Measurements from ENCODE around the gene CAPN12. TPM values are rescaled to one million over a fixed set of nuclear protein-coding genes. Genes with fewer than 3 reads are reported as not detected.

CAPN12 gene
- total RNA-seq, 1 experiment from 2014 or later: 43.9 TPM

DNA sequence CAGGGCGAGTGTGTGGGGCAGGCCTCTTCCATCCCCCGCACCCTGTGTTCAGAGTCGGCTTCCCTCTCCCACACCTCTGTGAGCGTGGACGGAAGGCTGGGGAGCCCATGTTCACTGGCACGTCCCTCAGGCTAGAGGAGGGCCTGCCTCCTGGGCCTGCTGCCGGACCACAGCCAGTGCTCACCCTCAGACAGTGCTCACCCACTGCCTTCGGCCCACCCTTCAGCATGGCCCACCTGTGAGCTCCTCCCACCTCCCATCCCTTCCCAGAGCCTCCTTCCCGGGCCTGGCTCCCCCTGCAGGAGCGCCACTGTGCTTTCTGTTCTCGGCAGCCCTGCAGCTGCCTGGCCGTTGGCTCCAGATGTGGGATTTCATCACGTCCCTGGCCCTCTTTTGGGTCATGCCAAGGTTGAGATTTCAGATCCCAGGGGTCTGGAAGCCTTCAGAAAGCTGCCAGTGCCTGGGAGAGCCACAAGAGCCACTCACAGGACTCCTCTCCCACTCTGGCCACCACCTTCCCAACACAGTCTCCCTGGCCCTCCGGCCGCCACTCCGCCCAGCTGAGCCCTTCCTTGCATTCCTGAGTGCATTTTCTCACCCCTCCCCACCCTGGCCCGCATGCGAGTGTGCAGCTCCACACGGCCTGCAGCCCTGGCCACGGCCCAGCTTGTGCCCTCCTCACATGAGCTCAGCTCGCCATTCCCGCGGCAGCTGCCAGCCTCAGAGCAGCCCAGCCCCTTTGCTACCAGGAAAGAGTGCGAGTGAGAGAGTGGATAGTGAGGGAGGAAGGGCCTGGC lies 25.3 kb downstream of the CAPN12 start:
- POLR2A ChIA-PET (ENCODE audit: unreplicated experiment): interaction anchor here (0.6 to 1.4 kb wide), 7 partner anchors 14 to 205 kb away, joined by 3 to 8 read pairs (median 6); no protein-coding TSS in a partner anchor
- Histone ChIP-seq H3K4me3 (no peak overlapping the region), H3K27ac (peak overlapping the region; percentile 80), H3K36me3 (ENCODE audit: low read depth) (peaks cover 59% of the 10 kb centered on the region), H3K9me3 (ENCODE audit: insufficient read depth, low read depth) (no peaks in the 10 kb centered on the region), H3K4me1 (replicated peaks; ENCODE audit: insufficient read depth) (peaks cover 11% of the 10 kb centered on the region), H2AFZ (no peak overlapping the region), H3K4me2 (0 out of 2 replicates have a peak overlapping the region, but pooled peaks have one; percentile 7), H3K79me2 (ENCODE audit: low read depth) (peaks cover 42% of the 10 kb centered on the region; the same call in 1 of the 2 replicates), H3F3A (ENCODE audit: insufficient read depth, low read depth) (peaks cover 68% of the 10 kb centered on the region), H3K9me2 (ENCODE audit: insufficient read depth) (no peaks in the 10 kb centered on the region), H3K27me3 (ENCODE audit: insufficient read depth, low read depth) (no peaks in the 10 kb centered on the region), H4K20me1 (ENCODE audit: insufficient read depth) (peaks cover 5% of the 10 kb centered on the region; the same call in 1 of the 2 replicates)
- DNase-seq: peak; percentile 56 to 93
- intact Hi-C loops (cut with micrococcal nuclease; ENCODE audit: unreplicated experiment): loop anchor here (1.0 to 2.0 kb wide), 4 partner anchors 26 to 82 kb away; no protein-coding TSS in a partner anchor
- CTCF ChIA-PET: interaction anchor here (0.6 to 1.1 kb wide), 3 partner anchors 11 to 33 kb away, joined by 3 read pairs; no protein-coding TSS in a partner anchor
- TF ChIP-seq, protein P1, sequence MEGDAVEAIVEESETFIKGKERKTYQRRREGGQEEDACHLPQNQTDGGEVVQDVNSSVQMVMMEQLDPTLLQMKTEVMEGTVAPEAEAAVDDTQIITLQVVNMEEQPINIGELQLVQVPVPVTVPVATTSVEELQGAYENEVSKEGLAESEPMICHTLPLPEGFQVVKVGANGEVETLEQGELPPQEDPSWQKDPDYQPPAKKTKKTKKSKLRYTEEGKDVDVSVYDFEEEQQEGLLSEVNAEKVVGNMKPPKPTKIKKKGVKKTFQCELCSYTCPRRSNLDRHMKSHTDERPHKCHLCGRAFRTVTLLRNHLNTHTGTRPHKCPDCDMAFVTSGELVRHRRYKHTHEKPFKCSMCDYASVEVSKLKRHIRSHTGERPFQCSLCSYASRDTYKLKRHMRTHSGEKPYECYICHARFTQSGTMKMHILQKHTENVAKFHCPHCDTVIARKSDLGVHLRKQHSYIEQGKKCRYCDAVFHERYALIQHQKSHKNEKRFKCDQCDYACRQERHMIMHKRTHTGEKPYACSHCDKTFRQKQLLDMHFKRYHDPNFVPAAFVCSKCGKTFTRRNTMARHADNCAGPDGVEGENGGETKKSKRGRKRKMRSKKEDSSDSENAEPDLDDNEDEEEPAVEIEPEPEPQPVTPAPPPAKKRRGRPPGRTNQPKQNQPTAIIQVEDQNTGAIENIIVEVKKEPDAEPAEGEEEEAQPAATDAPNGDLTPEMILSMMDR (conservative IDR thresholded peaks at IDR 0.05): no peak; the same call in 1 of the 2 replicates
- no peak for TF ChIP-seq EZH2 (IDR thresholded peaks at IDR 0.05; ENCODE audit: low read depth)
- BruUV-seq (replicated peaks): no TSS peak

DNA sequence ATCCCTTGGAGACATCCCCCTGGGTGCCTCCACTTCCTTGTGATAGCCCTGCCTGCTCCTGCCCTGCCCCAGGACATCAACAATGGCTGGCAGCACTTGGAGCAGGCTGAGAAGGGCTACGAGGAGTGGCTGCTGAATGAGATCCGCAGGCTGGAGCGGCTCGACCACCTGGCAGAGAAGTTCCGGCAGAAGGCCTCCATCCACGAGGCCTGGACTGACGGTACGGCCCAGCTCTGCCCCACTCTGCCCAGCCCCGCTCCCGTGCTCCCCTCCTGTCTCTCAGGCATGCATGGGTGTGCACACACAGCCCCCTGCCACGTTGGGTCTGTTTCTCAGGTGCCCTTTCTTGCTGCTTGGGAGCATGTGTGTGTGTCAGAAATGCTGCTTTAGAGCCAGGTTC lies 26.4 kb downstream of the CAPN12 start:
- peaks cover 45% of the 10 kb centered on the region; the same call in 1 of the 2 replicates for H3K79me2 ChIP-seq (ENCODE audit: low read depth)
- no TSS peak for BruUV-seq (replicated peaks)
- H3K36me3 ChIP-seq (ENCODE audit: low read depth): peaks cover 49% of the 10 kb centered on the region
- H2AFZ ChIP-seq: no peak overlapping the region
- no peak for DNase-seq
- H3K9me2 ChIP-seq (ENCODE audit: insufficient read depth): no peaks in the 10 kb centered on the region
- peak overlapping the region; percentile 80; the same call in 1 of the 2 replicates for H3K27ac ChIP-seq
- H3F3A ChIP-seq (ENCODE audit: insufficient read depth, low read depth): peaks cover 64% of the 10 kb centered on the region
- no peaks in the 10 kb centered on the region for H3K9me3 ChIP-seq (ENCODE audit: insufficient read depth, low read depth)
- no peak overlapping the region for H3K4me2 ChIP-seq
- intact Hi-C loops (cut with micrococcal nuclease; ENCODE audit: unreplicated experiment): loop anchor here (2.0 kb wide), 1 partner anchor 67 kb away; no protein-coding TSS in a partner anchor
- CTCF ChIA-PET: no interaction called here
- TF ChIP-seq, protein P1 (conservative IDR thresholded peaks at IDR 0.05): no peak
- no peak for TF ChIP-seq EZH2 (IDR thresholded peaks at IDR 0.05; ENCODE audit: low read depth)
- POLR2A ChIA-PET (ENCODE audit: unreplicated experiment): no interaction called here
- H3K27me3 ChIP-seq (ENCODE audit: insufficient read depth, low read depth): no peaks in the 10 kb centered on the region
- peaks cover 11% of the 10 kb centered on the region for H3K4me1 ChIP-seq (replicated peaks; ENCODE audit: insufficient read depth)
- H4K20me1 ChIP-seq (ENCODE audit: insufficient read depth): no peaks in the 10 kb centered on the region; the same call in 1 of the 2 replicates
- H3K4me3 ChIP-seq: no peak overlapping the region

DNA sequence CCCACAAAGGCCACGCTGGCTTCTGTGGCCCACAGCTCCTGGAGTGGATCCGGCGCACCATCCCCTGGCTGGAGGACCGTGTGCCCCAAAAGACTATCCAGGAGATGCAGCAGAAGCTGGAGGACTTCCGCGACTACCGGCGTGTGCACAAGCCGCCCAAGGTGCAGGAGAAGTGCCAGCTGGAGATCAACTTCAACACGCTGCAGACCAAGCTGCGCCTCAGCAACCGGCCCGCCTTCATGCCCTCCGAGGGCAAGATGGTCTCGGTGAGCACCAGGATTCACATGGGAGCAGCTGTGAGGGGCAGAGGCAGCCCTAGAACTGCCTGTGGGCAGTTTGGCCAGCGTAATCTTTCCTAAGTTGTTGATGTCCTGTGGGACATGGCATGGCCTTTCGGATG lies 27.2 kb downstream of the CAPN12 start:
- no peak for DNase-seq
- no peak overlapping the region for H3K4me2 ChIP-seq
- H3K4me1 ChIP-seq (replicated peaks; ENCODE audit: insufficient read depth): peaks cover 11% of the 10 kb centered on the region
- H3K27me3 ChIP-seq (ENCODE audit: insufficient read depth, low read depth): no peaks in the 10 kb centered on the region
- H3K9me3 ChIP-seq (ENCODE audit: insufficient read depth, low read depth): no peaks in the 10 kb centered on the region
- H2AFZ ChIP-seq: no peak overlapping the region
- no peaks in the 10 kb centered on the region for H3K9me2 ChIP-seq (ENCODE audit: insufficient read depth)
- no TSS peak for BruUV-seq (replicated peaks)
- peaks cover 64% of the 10 kb centered on the region for H3F3A ChIP-seq (ENCODE audit: insufficient read depth, low read depth)
- no peak overlapping the region for H3K4me3 ChIP-seq
- H3K27ac ChIP-seq: no peak overlapping the region
- H4K20me1 ChIP-seq (ENCODE audit: insufficient read depth): no peaks in the 10 kb centered on the region; the same call in 1 of the 2 replicates
- ChIA-PET POLR2A (ENCODE audit: unreplicated experiment) (no interaction called here), CTCF (interaction anchor here (0.6 kb wide), 1 partner anchor 116 kb away, joined by 6 read pairs; no protein-coding TSS in a partner anchor)
- peaks cover 45% of the 10 kb centered on the region; the same call in 1 of the 2 replicates for H3K79me2 ChIP-seq (ENCODE audit: low read depth)
- H3K36me3 ChIP-seq (ENCODE audit: low read depth): peaks cover 41% of the 10 kb centered on the region
- no peak for TF ChIP-seq EZH2 (IDR thresholded peaks at IDR 0.05; ENCODE audit: low read depth)
- TF ChIP-seq, protein P1 (conservative IDR thresholded peaks at IDR 0.05): no peak
- intact Hi-C loops (cut with micrococcal nuclease; ENCODE audit: unreplicated experiment): no loop called here

All from PC-9 (cell line).